ENCODE results near the gene EXOC3.
"Not testable (repeated sequence)": the region's sequence is repeated elsewhere in the genome, so short reads cannot be mapped to it uniquely, and the experiment has no call there.

EXOC3 gene

DNA sequence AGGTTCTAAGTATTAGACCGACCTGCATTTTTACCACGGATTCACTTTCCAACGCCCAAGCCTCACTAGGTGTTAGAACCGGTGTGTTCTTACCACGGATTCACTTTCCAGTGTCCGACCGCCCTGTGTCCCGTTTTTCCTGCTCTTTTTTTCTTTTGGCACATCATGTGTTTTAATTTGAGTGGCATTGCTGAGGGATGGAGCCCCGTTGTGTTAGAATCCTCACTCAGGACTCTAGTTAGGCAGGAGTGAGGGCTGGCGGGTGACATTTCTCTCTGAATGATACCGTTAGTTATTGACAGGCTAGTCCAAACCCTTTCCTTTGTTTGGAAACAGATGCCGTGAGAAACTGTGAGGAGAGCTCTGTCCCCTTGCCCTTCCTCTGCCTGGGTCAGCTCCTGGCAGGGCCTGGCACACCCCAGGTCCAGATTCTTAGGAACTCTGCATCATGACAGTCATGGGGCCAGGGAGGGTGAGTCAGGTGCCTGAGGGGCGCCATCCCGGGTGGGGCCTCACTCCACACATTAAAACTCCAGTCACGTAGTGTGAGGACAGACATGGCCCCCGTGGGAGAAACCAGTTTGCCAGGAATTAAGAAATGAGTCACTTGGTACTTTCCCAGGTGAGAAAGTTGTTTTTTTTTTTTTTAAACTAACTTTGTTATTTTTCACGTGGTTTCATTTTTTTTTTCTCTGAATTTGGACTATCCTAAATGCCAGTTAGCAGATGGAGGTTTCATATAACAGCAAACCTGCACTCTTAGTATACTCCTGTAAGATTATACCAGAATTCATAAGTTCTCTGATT is 15.8 kb downstream of the EXOC3 start:
- no peak for DNase-seq

DNA sequence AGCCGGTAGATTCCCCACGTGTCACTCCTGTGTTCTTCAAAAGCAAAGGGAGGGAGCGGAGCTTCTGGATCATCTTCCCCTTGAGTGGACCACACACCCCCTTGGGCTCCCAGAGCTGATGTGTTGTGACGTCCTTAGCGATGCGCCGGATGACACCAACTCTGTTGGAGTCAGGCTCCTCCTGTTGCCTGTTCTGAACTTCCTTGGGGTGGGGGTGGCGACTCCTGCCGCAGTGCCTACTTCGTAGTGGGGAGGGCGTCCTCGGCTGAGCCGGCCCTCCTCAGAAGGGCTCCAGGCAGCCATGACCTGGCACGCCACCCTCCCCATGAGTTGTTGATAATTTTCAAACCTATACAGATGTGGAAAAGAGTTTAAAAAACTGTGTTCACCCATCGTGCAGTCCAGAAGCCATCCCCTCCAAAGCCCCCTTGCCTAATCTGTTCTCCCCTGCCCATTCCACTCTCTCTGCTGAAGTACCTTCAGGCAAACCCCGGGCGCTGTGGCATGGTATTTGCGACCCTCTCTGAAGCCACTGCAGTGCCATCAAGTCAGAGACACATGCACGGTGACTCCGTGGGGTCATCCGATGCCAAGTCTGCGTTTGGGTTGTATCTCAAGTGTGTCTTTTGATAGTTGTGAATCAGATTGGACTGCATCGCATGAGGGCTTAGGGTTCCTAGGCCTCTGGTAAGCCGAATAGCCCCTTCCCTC is 16.7 kb downstream of the EXOC3 start:
- no peak for DNase-seq

DNA sequence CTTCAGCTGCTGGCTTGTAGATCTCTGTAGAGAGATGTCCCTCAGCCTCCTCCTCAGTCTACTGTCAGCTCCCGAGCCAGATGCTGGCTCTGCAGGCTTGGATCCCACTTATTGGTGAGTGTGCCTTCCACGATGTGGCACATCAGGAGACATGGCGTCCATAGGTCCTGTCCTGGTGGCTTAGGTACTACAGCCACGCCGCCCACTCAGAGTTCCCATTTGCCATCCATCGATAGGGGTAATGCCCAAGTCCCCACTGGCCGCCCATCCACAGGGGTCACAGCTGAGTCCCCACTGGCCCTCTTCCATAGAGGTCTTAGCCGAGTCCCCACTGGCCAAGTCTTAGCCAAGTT is 17.3 kb downstream of the EXOC3 start:
- no peak for DNase-seq

DNA sequence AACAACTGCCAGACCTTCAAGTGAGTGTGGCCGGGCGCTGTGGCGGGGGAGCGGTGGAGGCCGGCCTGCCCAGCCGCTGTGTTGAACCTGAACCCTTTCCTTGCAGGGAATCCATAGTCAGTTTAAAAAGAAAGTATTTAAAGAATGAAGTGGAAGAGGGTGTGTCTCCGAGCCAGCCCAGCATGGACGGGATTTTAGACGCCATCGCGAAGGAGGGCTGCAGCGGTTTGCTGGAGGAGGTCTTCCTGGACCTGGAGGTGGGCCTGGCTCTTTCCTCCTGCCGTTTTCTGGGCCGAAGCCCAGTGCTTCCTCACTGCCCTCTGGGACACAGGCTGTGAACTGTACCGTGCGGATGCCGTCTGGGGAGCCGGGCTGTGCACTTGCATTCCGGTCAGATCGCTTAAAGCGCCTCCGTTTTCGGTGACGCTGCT is 19.1 kb downstream of the EXOC3 start:
- no peak for DNase-seq

DNA sequence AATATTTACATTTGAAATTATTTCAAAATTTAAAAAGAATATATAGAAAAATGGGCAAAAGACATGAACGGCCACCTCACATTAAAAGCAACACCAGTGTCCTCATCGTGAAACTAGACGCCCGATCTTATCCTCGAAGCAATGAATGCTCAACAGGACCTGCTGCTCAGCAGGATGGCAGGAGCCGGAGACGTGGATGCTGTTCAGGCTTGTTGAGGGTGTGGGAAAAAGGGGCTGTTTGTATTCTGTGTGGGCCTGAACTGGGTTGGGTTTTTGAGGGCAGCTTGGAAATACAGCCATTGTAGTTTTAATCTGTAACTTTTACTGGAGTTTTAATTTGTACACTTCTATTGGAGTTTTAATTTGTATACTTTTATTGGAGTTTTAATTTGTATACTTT is 20.3 kb downstream of the EXOC3 start:
- no peak for DNase-seq

DNA sequence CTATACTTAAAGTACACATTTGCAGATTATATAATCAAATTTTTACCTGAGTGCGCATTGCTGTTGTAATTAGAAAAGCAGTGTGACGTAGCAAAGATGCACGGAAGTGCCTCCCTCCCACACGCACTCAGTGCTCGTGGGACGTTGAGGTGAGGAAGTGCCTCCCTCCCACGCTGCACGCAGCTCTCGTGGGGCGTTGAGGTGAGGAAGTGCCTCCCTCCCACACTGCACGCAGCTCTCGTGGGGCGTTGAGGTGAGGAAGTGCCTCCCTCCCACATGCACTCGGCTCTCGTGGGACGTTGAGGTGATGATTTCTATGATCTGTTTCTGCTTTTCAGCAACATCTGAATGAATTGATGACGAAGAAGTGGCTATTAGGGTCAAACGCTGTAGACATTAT is 21.0 kb downstream of the EXOC3 start:
- DNase-seq: no peak

DNA sequence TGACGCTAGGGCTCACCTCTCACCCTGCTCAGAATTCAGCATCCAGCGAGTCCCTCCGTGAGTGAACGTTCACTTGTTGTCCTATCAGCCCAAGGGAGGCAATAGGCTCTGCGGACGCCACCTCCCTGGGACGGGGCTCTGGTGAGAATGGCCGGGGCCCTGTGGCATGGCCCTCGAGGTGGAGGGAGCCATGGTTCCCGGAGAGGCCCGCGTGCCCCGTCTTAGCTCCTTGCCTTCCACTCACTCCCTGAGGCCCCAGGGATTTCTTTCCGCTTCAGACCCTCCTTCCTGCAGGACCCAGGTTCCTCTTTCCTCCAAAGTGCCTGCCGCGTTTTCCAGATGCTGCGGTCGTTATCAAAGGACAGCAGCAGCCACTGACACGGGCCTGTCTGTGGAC is 21.5 kb downstream of the EXOC3 start:
- no peak for DNase-seq

DNA sequence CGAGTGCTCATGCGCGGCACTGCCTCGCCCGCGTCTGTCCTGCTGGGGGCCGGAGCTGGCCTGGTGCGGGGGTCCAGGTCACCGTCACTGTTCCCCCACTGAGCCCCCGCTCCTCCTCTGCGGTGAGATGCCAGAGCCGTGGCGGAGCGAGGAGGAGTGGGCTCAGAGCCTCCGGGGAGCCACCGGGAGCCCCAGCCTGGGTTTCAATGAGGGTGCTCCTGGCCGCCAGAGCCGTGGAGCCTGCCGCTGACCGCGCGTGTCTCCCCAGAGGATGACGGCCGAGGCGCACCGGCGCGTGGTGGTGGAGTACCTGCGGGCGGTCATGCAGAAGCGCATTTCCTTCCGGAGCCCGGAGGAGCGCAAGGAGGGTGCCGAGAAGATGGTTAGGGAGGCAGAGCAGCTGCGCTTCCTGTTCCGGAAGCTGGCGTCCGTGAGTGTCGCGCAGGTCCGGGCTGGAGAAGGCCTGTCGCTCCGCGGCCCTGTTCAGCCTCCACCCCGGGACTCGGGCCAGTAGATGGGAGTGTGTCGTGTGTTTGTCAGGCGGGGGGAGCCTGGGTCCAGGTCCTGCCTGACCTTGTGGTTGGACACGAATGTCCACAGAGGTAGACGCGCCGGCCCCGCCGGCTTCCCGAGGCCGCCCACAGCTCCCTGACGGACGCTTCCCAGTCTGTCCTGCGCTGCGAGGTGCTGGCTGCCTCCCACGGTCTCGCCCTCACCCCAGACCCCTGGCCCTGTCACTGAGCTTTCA is 22.0 kb downstream of the EXOC3 start:
- DNase-seq: no peak

DNA sequence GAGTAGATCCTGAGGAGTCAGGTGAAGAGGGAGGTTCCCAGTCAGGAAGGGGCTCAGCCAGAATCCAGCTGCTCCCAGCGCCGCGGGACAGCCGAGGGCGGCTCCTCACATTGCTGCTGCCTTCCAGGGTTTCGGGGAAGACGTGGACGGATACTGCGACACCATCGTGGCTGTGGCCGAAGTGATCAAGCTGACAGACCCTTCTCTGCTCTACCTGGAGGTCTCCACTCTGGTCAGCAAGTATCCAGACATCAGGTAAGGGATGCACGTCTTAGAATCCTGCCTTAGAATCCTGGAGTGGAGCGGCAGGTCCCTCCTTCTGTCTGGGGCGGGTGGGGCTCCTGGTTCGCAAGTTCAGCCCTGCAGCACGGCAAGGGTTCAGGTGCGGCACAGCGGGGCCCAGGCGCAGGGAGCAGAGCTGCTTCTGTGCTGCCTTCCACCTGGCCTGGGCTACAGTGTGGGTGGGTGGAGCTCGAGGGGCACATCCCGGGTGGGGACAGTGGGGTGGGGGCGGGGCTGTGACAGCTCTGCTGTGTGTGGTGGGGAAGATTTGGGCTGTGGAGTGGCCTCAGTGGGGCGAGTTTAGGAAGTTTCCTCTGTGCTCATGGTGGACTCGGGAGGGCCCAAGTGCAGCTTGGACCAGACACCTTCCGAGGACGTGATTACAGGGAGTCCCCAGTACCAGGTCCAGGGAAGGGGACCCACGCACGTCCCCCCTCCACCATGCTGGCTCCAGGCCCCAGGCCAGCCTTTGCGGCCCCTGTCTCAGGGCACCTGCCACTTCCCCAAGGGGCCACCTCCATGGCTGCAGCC is 22.8 kb downstream of the EXOC3 start:
- DNase-seq: no peak

DNA sequence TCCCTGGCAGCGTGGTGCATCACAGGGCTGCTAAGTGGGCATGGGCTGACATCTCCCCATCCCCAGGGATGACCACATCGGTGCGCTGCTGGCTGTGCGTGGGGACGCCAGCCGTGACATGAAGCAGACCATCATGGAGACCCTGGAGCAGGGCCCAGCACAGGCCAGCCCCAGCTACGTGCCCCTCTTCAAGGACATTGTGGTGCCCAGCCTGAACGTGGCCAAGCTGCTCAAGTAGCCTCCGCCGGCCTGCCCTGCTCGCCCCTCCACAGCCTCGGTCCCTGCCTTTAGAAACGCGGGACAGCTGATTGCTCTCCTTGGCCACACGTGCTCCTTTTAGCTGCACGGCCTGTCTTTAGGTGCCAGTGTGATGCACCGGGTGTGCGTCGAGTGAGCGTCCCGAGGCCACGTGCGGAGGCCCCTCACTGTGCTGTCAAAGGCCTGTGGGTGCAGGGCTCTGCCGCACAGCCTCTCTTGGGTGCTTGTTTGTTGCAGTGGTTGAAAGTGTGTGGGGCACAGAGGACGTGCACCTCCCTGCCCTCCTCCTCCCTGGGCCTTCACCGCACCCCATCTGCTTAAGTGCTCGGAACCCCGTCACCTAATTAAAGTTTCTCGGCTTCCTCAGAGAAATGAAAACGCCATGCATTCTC is 23.8 kb downstream of the EXOC3 start:
- no peak for DNase-seq

DNA sequence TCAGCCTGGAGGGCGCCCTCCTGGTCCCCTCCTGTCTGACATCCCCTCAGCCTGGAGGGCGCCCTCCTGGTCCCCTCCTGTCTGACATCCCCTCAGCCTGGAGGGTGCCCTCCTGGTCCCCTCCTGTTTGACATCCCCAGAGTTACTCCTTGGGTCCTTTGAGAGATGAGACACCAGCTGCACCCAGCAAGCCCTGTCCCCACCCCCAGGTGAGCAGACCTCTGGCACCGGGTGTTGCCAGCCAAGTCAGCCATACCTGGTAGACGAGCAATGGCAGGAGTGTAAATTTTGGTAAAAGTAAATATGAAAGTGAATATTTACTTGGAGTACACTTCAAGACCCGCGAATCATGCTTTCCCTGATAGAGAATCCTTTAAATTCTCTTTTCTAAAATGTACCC is 25.4 kb downstream of the EXOC3 start:
- no peak for DNase-seq

DNA sequence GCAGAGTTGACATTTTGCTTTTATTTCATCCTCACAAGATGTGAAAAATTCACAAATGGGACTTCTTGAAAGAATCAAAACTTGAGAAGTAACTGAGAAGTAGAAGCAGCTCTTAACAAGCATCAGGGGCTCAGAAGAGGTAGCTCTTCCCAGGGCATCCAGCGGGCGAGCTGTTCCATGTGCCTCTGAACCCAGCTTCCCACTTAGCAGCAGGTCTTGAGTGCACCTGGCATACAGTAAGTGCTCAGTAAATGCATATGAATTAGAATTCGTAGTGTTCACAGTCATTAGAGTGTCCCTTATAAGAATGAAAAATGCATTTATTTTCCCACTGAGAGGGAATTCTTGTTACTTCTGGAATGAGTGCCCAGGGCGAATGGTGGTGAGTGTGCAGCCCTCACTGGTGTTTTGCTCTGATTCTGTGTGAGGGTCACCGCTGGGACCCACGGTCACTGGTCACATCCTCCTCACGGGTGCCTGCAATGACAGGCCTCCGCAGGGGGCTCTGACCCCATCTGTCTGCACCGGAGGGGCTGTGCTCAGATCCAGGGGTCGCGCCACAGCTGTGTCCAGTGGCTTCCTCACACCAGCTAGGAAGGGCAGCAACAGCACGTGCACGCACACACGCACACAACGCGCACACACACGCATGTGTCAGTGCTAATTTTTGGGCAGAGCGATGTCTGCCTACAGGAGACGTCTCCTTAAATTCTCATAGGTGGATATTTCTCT is 26.9 kb downstream of the EXOC3 start:
- no peak for DNase-seq

DNA sequence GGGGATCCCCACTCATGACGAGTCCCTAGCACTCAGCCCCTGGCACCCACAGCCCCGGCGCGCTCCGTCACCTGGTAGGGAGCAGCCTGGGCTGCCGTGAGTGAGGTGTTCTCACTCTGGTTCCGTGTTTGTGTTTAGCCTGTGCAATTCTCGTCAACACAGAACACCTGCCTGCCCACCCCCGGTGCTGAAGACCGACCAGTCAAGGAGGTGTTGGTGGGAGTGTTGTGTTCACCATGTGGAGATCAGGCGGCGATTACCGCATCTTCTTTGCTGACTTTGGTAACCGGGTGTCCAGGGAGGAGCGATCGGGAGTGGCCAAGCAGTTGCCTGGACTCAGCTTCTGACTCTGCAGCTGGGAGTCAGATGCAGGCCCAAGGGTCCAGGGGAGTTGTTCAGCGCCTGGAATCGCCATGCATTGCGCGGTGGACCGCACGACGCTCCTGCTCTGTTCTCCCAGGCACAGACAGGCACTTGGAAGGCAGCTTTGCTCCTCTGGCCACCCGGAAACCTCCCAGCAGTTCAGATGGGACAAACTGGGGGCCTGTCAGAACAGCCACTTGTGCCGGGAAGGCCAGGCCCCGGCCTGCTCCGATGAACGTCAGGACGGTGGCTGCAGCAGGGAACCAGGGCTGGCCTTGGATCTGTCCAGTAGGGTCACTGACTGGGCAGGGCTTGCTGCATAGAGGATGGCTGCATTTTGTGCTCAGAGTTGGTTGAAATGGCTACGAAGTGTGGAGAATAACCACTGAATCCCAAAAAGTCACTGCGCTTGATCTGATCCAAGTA is 28.2 kb downstream of the EXOC3 start:
- no peak for DNase-seq

DNA sequence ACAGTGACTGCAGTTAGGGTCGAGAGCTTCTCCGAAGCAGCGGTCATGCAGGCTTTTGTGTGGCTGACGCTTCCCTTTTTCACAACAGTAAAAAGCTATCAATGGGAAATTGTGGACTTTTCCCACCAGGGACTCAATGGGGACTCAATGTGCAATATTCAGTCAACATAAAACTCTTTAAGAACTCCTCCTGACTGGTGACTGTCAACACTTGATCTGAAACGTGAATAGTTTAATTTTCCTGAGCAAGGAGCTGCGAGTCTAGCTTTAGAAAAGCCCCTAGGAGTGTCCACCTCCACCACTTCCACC is 28.7 kb downstream of the EXOC3 start:
- no peak for DNase-seq

DNA sequence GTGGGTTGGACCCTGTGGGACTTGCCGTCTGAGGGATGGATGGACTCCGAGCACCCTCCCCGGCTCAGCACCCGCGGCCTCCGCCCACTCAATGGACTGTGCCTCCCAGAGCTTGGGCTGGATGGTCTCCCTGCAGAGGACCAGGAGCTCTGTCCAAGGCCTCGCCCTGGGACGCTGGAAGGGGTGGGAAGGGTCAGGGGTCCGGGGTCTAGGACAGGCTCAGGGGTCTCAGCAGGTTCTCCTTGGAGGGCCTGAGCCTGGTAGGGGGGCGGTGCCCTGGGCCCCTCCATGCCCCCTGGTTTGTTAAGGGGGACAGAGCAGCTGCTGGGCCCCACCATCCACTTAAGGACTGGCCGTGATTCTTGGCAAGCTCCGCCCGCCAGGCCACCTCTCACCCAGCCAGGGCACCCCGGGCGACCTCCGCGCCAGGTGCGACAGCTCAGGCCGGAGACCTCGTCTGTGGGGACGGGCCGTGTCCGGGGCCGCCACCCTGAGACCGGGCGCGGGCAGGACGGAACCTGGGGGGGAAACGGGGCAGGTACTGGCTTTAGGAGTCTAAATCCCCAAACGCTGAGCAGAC is 29.2 kb downstream of the EXOC3 start:
- no peak for DNase-seq

DNA sequence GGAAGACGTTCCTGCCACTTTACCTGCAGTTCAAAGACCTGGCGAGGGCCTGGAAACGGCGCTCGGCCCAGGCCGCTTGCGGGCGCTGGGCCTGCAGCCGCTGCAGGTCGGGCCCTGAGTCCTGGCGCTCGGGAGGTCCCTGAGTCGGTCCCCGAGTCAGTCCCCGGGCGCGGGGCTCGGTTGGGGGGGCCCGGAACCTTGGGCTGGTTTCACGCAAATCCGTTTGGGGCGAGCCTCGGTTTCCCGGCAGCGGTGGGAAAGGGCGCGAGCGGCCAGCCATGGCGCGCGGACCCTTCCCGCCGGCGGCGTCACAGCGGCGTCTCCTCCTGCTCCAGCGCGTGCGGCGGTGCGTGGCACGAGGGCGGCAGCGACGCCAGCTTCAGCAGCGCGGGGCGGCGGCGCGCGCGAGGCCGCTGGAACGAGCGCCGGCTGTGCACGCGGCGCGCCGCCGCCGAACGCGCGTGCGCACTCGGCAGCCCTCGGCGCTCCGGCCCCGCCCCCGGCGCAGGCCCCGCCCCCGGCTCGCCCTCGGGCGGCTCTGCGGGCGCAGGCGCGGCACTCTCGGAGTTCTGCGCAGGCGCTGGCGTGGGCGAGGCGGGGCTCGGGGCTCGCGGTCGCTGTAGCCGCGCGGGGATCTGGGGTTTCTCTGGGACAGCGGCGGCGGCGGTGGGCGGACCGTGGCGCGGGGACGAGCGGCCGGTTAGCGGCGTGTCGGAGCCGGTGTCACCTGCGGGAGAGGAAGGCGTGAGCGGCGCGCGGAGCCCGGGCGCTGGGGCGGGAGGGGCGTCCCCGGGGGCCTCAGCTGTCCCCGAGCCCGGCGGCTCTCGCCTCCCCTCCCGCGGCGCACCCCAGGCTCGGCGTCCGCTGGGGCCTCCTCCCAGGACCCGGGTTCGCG is 29.9 kb downstream of the EXOC3 start:
- DNase-seq: peak; percentile 88 to 96

DNA sequence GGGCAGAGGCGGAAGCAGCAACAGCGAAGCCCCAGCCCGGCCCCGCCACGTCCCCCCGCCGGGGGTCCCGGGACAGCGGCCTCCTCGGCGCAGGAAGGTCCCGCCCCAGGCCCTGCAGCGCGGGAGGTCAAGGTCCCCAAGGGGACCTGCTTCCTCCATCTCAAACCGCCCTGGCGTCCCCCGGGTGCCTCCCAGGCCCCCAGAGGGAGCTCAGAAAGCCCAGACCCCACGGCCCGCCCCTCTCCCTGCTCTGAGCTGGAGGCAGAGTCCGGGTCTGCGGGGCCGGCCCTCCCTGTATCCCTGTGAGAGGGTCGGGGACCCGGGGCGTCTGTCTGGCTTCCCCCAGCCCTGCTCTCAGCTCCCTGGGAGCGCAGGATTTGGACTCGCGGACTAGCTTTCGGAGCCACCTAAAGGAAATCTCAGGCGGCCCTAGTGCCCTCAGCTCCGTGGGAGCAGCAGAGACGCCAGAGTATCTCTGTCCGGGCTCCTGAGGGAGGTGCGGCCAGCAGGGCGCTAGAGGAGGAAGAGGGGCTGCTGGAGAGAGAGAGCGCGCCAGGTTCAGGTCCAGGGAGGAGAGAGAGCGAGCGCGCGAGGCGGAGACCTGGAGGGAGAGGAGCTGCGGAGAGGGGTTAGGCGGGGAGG is 30.7 kb downstream of the EXOC3 start:
- peak in 1 of 2 experiments; percentile 30 for DNase-seq

DNA sequence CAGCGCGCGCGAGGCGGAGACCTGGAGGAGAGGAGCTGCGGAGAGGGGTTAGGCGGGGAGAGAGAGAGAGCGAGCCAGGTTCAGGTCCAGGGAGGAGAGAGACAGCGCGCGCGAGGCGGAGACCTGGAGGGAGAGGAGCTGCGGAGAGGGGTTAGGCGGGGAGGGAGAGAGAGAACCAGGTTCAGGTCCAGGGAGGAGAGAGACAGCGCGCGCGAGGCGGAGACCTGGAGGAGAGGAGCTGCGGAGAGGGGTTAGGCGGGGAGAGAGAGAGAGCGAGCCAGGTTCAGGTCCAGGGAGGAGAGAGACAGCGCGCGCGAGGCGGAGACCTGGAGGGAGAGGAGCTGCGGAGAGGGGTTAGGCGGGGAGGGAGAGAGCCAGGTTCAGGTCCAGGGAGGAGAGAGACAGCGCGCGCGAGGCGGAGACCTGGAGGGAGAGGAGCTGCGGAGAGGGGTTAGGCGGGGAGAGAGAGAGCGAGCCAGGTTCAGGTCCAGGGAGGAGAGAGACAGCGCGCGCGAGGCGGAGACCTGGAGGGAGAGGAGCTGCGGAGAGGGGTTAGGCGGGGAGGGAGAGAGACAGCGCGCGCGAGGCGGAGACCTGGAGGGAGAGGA is 31.4 kb downstream of the EXOC3 start:
- not testable (repeated sequence) for DNase-seq

Measured in NCI-H1930 (cell line).